A549 (cell line): Measurements from ENCODE around the gene TSFM. TPM values are rescaled to one million over a fixed set of nuclear protein-coding genes. Genes with fewer than 3 reads are reported as not detected.

Experiments
- ATAC-seq, 2 experiments: fragments of 200-7000 bp in 1 of 2; fragments of >200 bp in 1 of 2; cut with Nextera tagmentation in 1 of 2; cut with Tn5 transposase in 1 of 2; 3 replicates each; pipeline versions ENCODE4 v1.8.0 to v1.9.1; 2018 to 2020; ENCODE audit warnings: mild to moderate bottlenecking in 1 of 2, moderate library complexity in 1 of 2
- CTCF ChIA-PET: fragments of 300-600 bp; sonication (Branson Sonifier 250); formaldehyde crosslinking; extraction: SDS; loops from one replicate; lab custom pipeline; 2021; ENCODE audit warnings: antibody characterized with exemption, inconsistent platforms; lab: Yijun Ruan, JAX
- POLR2A ChIA-PET: fragments of 350-600 bp; formaldehyde crosslinking; extraction: SDS; loops from one replicate; lab custom pipeline; 2021; ENCODE audit warnings: antibody characterized with exemption, inconsistent platforms; lab: Yijun Ruan, JAX
- DNase-seq, 2 experiments: peaks; one replicate each; pipeline versions ENCODE4 v3.0.0 to v3.0.0-alpha.2; 2011 to 2016; ENCODE audit warnings: low read depth in 1 of 2, low spot score in 1 of 2
- FAIRE-seq: peaks from 2 replicates; lab custom pipeline; 2011; peaks lifted over from hg19 to GRCh38; lab: Jason Lieb, UNC
- H3K27ac ChIP-seq, 2 experiments: fragments of >200 bp; sonication (Bioruptor Twin); formaldehyde crosslinking; 3 replicates each; pipeline ENCODE4 v1.5.1; 2016 to 2017
- H3K4me1 ChIP-seq: fragments of >200 bp; sonication (Bioruptor Twin); formaldehyde crosslinking; 3 replicates; pipeline ENCODE4 v1.6.1; 2016
- H3K4me2 ChIP-seq: fragments of >200 bp; sonication (Bioruptor Twin); formaldehyde crosslinking; 3 replicates; pipeline ENCODE4 v1.6.1; 2016
- H3K4me3 ChIP-seq: fragments of >200 bp; sonication (Bioruptor Twin); formaldehyde crosslinking; 3 replicates; pipeline ENCODE4 v1.5.1; 2016
- H3K9me3 ChIP-seq: fragments of >200 bp; sonication (Bioruptor Twin); formaldehyde crosslinking; 3 replicates; pipeline ENCODE4 v1.6.1; 2016
- BCL3 ChIP-seq: fragments of >200 bp; sonication (Bioruptor Twin); formaldehyde crosslinking; IDR thresholded peaks from 3 replicates; pipeline ENCODE4 v1.6.1; 2016
- BHLHE40 ChIP-seq: IDR thresholded peaks from 2 replicates; pipeline ENCODE4 v1.6.1; 2012; ENCODE audit warnings: low read depth, low read length, inconsistent platforms
- CHD2 ChIP-seq: fragments of 150-350 bp; IDR thresholded peaks from 2 replicates; pipeline ENCODE4 v1.6.1; 2014; ENCODE audit warnings: low read length; ENCODE audit not compliant: partially characterized antibody
- EHF ChIP-seq: fragments of 250-450 bp; sonication (Bioruptor Pico); IDR thresholded peaks from 2 replicates; pipeline ENCODE4 v1.5.0; 2020; ENCODE audit warnings: mild to moderate bottlenecking
- EHMT2 ChIP-seq: fragments of 200-600 bp; sonication (generic); IDR thresholded peaks from 2 replicates; pipeline ENCODE4 v1.6.1; 2016; ENCODE audit warnings: antibody characterized with exemption, low read depth, mild to moderate bottlenecking, moderate library complexity
- HDAC2 ChIP-seq: fragments of 200-600 bp; sonication (generic); IDR thresholded peaks from 2 replicates; pipeline ENCODE4 v1.6.1; 2016
- HMGXB4 ChIP-seq: fragments of 250-450 bp; sonication (Bioruptor Pico); IDR thresholded peaks from 2 replicates; pipeline ENCODE4 v1.5.0; 2021; ENCODE audit warnings: mild to moderate bottlenecking, moderate library complexity, borderline replicate concordance
- HOXB5 ChIP-seq: fragments of 250-450 bp; sonication (Bioruptor Pico); IDR thresholded peaks from 2 replicates; pipeline ENCODE4 v1.5.0; 2020; ENCODE audit warnings: mild to moderate bottlenecking, moderate library complexity
- MAX ChIP-seq: IDR thresholded peaks from 2 replicates; pipeline ENCODE4 v1.6.1; 2012
- NPAS2 ChIP-seq: fragments of 250-450 bp; sonication (Bioruptor Pico); IDR thresholded peaks from 2 replicates; pipeline ENCODE4 v1.8.0; 2022; ENCODE audit warnings: mild to moderate bottlenecking, moderate library complexity, borderline replicate concordance
- PHF8 ChIP-seq: fragments of 200-600 bp; sonication (generic); IDR thresholded peaks from 2 replicates; pipeline ENCODE4 v1.6.1; 2016; ENCODE audit warnings: low read depth, mild to moderate bottlenecking, antibody characterized with exemption, moderate library complexity, borderline replicate concordance
- POLR2A ChIP-seq: IDR thresholded peaks from 2 replicates; pipeline ENCODE4 v1.6.1; 2012; ENCODE audit warnings: mild to moderate bottlenecking, low read length
- RAD21 ChIP-seq, 2 experiments: fragments of >200 bp in 1 of 2; sonication (Bioruptor Twin) in 1 of 2; formaldehyde crosslinking in 1 of 2; IDR thresholded peaks in 1 of 2; conservative IDR thresholded peaks in 1 of 2; 2 replicates in 1 of 2; 3 replicates in 1 of 2; pipeline ENCODE4 v1.6.1; 2012 to 2018; ENCODE audit warnings: inconsistent platforms in 1 of 2
- RFX5 ChIP-seq: fragments of 450-650 bp; IDR thresholded peaks from 2 replicates; pipeline ENCODE4 v1.7.1; 2014; ENCODE audit warnings: antibody characterized with exemption, mild to moderate bottlenecking, moderate library complexity
- RNF2 ChIP-seq: fragments of 200-600 bp; sonication (generic); IDR thresholded peaks from 2 replicates; pipeline ENCODE4 v1.6.1; 2016; ENCODE audit warnings: low read depth, mild to moderate bottlenecking, antibody characterized with exemption, moderate library complexity, borderline replicate concordance
- TP53 ChIP-seq: fragments of 250-450 bp; sonication (Bioruptor Pico); IDR thresholded peaks from 2 replicates; pipeline ENCODE4 v1.5.0; 2021; ENCODE audit warnings: mild to moderate bottlenecking, moderate library complexity
- ZFP36 ChIP-seq: fragments of 450-650 bp; IDR thresholded peaks from 2 replicates; pipeline ENCODE4 v1.6.1; 2014; ENCODE audit warnings: borderline replicate concordance; ENCODE audit not compliant: partially characterized antibody
- ZNF302 ChIP-seq: fragments of 250-450 bp; sonication (Bioruptor Pico); IDR thresholded peaks from 2 replicates; pipeline ENCODE4 v1.9.0; 2021; ENCODE audit warnings: inconsistent platforms, mild to moderate bottlenecking, moderate library complexity
- ZSCAN20 ChIP-seq: fragments of 250-450 bp; sonication (Bioruptor Pico); IDR thresholded peaks from 2 replicates; pipeline ENCODE4 v1.8.0; 2022; ENCODE audit warnings: mild to moderate bottlenecking, moderate library complexity
- WGBS: methylation state at CpG from one replicate; pipeline ENCODE4 v1.1.6; 2017; ENCODE audit errors: missing lambda C conversion rate; 5-methylcytosine and 5-hydroxymethylcytosine counted together
- polyA plus RNA-seq, 4 experiments: library from polyadenylated mRNA; depleted of rRNA in 3 of 4; stranded (reverse); fragments of >200 nt; fragmentation: RNase III in 1 of 4; extraction: RNeasy Plus Mini Kit Qiagen cat#74134 plus additional on column Dnase treatment in 1 of 4; gene quantifications; 2 replicates in 3 of 4; 3 replicates in 1 of 4; pipeline ENCODE4 v1.2.3, GENCODE V29; 2011 to 2017
- TF ChIP-seq, protein P1 (sequence below): fragments of >200 bp; sonication (Bioruptor Twin); formaldehyde crosslinking; IDR thresholded peaks from 3 replicates; pipeline ENCODE4 v1.5.1; 2016

Gene TSFM
- polyA plus RNA-seq, 2 of the 4 experiments (the other 2 are of a cell fraction) = 31.7 to 60.2 TPM

- no peaks in the 10 kb centered on the region for H3K9me3 ChIP-seq
- 91% methylated on average over 1 of the region's 1 CpG for WGBS
These were observed 15.3 kb downstream of the TSFM start for GRCh38 chr12:57797933-57798332.

GRCh38 chr12:57800965-57801364 lies 18.4 kb downstream of the TSFM start:
- ChIA-PET CTCF (interaction anchor here (1.2 to 6.6 kb wide), 10 partner anchors 12 to 103 kb away, joined by 3 to 64 read pairs (median 6); partner anchors contain the start of gene TSFM), POLR2A (interaction anchor here (2.0 kb wide), 1 partner anchor 29 kb away, joined by 4 read pairs; the partner anchor contains the start of genes EEF1AKMT3 and METTL1)
- H3K9me3 ChIP-seq = no peaks in the 10 kb centered on the region
- DNase-seq = no peak
- ATAC-seq = no peak
- 94% methylated on average over 3 of the region's 3 CpGs for WGBS
- no peak overlapping the region for H3K4me2 ChIP-seq
- no peak for FAIRE-seq
- no peaks in the 10 kb centered on the region for H3K4me1 ChIP-seq
- H3K27ac ChIP-seq = no peak overlapping the region
- TF ChIP-seq POLR2A = no peak
- no peak for TF ChIP-seq NPAS2 (CRISPR knock-in tag)
- TF ChIP-seq HMGXB4 (CRISPR knock-in tag) = no peak
- TF ChIP-seq MAX = no peak
- no peak for TF ChIP-seq CHD2
- TF ChIP-seq PHF8 = no peak
- no peak for TF ChIP-seq BHLHE40
- no peak for TF ChIP-seq TP53 (CRISPR knock-in tag)
- no peak for TF ChIP-seq EHF (CRISPR knock-in tag)
- no peak for TF ChIP-seq BCL3
- no peak for TF ChIP-seq HOXB5 (CRISPR knock-in tag)
- TF ChIP-seq HDAC2 = no peak
- H3K4me3 ChIP-seq = no peak overlapping the region

More at GRCh38 chr12:57797933-57798332, 15.3 kb downstream of the TSFM start:
- no peak overlapping the region for H3K4me2 ChIP-seq
- POLR2A ChIA-PET = interaction anchor here (1.2 kb wide), 1 partner anchor 31 kb away, joined by 3 read pairs; the partner anchor contains the start of gene CYP27B1
- H3K4me1 ChIP-seq = peaks cover 11% of the 10 kb centered on the region; the same call in 2 of the 3 replicates
- TF ChIP-seq HMGXB4 (CRISPR knock-in tag) (no peak), HOXB5 (CRISPR knock-in tag) (no peak), RNF2 (no peak), RFX5 (no peak), POLR2A (no peak), ZNF302 (CRISPR knock-in tag) (no peak), EHMT2 (no peak), ZFP36 (no peak), RAD21 (conservative IDR thresholded peaks at IDR 0.05 in 1 of 2, IDR thresholded peaks at IDR 0.05 in 1 of 2) (no peak), ZSCAN20 (CRISPR knock-in tag) (no peak)
- TF ChIP-seq, protein P1, sequence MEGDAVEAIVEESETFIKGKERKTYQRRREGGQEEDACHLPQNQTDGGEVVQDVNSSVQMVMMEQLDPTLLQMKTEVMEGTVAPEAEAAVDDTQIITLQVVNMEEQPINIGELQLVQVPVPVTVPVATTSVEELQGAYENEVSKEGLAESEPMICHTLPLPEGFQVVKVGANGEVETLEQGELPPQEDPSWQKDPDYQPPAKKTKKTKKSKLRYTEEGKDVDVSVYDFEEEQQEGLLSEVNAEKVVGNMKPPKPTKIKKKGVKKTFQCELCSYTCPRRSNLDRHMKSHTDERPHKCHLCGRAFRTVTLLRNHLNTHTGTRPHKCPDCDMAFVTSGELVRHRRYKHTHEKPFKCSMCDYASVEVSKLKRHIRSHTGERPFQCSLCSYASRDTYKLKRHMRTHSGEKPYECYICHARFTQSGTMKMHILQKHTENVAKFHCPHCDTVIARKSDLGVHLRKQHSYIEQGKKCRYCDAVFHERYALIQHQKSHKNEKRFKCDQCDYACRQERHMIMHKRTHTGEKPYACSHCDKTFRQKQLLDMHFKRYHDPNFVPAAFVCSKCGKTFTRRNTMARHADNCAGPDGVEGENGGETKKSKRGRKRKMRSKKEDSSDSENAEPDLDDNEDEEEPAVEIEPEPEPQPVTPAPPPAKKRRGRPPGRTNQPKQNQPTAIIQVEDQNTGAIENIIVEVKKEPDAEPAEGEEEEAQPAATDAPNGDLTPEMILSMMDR = no peak
- TF ChIP-seq, all 56 proteins: peak for 0
- no peak for FAIRE-seq
- CTCF ChIA-PET = interaction anchor here (0.7 to 1.9 kb wide), 5 partner anchors 15 to 108 kb away, joined by 3 to 6 read pairs (median 4); partner anchors contain the start of gene TSFM
- Histone ChIP-seq H3K27ac (no peak overlapping the region), H3K4me3 (no peak overlapping the region)
- ATAC-seq = no peak
- DNase-seq = no peak
